Chondrocyte (in vitro differentiated cells): Measurements from ENCODE around the gene CCNF. TPM values are rescaled to one million over a fixed set of nuclear protein-coding genes. Genes with fewer than 3 reads are reported as not detected.
A peak's percentile ranks its signal among the peaks of the same experiment; 100 is the strongest.

Experiments used
- DNase-seq: peaks from one replicate; pipeline ENCODE4 v3.0.0; 2021; ENCODE audit warnings: mixed read lengths, low spot score
- H3K27ac Mint-ChIP-seq: one replicate; pipeline ENCODE4 v1.8.0; 2021; ENCODE audit warnings: mild to moderate bottlenecking, moderate library complexity, mixed read lengths; ENCODE audit not compliant: unreplicated experiment
- H3K27me3 Mint-ChIP-seq: 2 replicates; pipeline ENCODE4 v1.8.0; 2021; ENCODE audit warnings: low read depth, mixed read lengths
- H3K36me3 Mint-ChIP-seq: 2 replicates; pipeline ENCODE4 v1.8.0; 2021; ENCODE audit warnings: low read depth, mixed read lengths
- H3K4me1 Mint-ChIP-seq: 2 replicates; pipeline ENCODE4 v1.8.0; 2021; ENCODE audit warnings: low read depth, mild to moderate bottlenecking, mixed read lengths
- H3K4me3 Mint-ChIP-seq: one replicate; pipeline ENCODE4 v1.8.0; 2021; ENCODE audit warnings: mild to moderate bottlenecking, moderate library complexity, mixed read lengths; ENCODE audit not compliant: unreplicated experiment
- H3K9me3 Mint-ChIP-seq: 2 replicates; pipeline ENCODE4 v1.8.0; 2021; ENCODE audit warnings: low read depth, mixed read lengths
- total RNA-seq: library from RNA; stranded (reverse); gene quantifications from 3 replicates; pipeline ENCODE4 v1.2.1, GENCODE V29; 2021
- TF ChIP-seq, protein P1 (sequence below): fragments of 200-600 bp; sonication (generic); IDR thresholded peaks from 2 replicates; pipeline ENCODE4 v1.5.0; 2021; ENCODE audit warnings: antibody characterized with exemption, mild to moderate bottlenecking, moderate library complexity

Gene CCNF
- total RNA-seq, 1 donor from 2014 or later: 7.6 TPM

DNA sequence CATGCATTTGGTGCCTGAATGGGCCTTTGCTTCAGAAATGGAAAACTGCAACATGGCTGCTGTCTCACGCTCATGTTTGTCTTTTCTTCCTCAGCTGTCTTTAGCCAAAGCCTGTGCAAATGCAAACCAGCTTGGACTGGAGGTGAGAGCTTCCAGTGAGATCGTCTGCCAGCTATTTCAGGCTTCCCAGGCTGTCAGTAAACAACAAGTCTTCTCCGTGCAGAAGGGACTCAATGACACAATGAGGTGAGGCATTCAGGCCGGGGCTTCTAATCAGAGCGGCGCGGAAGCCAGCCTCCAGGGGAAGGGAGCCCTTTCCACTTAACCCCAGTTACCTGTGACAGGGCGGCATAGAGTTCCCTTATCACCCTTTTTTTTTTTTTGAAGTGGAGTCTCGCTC lies 14.3 kb downstream of the CCNF start:
- H3K36me3 Mint-ChIP-seq: peaks cover 19% of the 10 kb centered on the region
- no peak overlapping the region for H3K27ac Mint-ChIP-seq
- DNase-seq: no peak
- H3K4me3 Mint-ChIP-seq: no peak overlapping the region
- H3K27me3 Mint-ChIP-seq: no peaks in the 10 kb centered on the region
- no peaks in the 10 kb centered on the region for H3K9me3 Mint-ChIP-seq
- TF ChIP-seq, protein P1, sequence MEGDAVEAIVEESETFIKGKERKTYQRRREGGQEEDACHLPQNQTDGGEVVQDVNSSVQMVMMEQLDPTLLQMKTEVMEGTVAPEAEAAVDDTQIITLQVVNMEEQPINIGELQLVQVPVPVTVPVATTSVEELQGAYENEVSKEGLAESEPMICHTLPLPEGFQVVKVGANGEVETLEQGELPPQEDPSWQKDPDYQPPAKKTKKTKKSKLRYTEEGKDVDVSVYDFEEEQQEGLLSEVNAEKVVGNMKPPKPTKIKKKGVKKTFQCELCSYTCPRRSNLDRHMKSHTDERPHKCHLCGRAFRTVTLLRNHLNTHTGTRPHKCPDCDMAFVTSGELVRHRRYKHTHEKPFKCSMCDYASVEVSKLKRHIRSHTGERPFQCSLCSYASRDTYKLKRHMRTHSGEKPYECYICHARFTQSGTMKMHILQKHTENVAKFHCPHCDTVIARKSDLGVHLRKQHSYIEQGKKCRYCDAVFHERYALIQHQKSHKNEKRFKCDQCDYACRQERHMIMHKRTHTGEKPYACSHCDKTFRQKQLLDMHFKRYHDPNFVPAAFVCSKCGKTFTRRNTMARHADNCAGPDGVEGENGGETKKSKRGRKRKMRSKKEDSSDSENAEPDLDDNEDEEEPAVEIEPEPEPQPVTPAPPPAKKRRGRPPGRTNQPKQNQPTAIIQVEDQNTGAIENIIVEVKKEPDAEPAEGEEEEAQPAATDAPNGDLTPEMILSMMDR: no peak
- no peaks in the 10 kb centered on the region for H3K4me1 Mint-ChIP-seq

DNA sequence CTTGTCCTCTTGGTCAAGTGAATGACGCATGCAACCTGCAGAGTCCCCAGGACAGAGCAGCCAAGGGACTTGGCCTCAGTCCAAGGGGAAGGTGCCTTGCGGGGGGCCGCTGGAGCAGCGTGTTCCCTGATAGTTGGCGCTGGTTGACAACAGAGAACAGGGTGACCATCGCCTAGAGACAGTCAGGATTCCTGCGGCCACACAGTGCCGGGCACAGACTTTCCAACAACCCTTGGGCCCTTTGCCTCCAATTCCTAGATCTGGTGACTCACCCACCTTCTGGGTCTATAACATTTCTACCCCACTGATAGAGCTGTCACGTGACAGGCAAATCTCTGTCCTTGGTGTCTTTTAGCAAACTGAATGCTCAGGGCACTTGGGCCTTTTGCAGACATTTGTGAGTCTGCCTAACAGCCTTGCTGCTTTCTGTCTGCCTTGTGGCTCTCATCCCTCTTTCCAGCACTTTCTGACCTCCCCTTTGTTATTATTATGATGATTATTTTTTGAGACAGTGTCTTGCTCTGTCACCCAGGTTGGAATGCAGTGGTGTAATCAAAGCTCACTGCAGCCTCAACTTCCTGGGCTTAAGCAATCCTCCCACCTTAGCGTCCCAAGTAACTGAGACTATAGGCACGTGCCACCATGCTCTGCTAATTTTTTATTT lies 18.8 kb downstream of the CCNF start:
- no peak overlapping the region for H3K27ac Mint-ChIP-seq
- TF ChIP-seq, protein P1: no peak
- H3K27me3 Mint-ChIP-seq: no peaks in the 10 kb centered on the region
- H3K9me3 Mint-ChIP-seq: no peaks in the 10 kb centered on the region
- peak; percentile 90 for DNase-seq
- no peak overlapping the region for H3K4me3 Mint-ChIP-seq
- H3K36me3 Mint-ChIP-seq: peaks cover 16% of the 10 kb centered on the region
- no peaks in the 10 kb centered on the region for H3K4me1 Mint-ChIP-seq

GRCh38 chr16:2449118-2449517 lies 19.9 kb downstream of the CCNF start:
- peaks cover 19% of the 10 kb centered on the region for H3K36me3 Mint-ChIP-seq
- H3K4me3 Mint-ChIP-seq: no peak overlapping the region
- no peak overlapping the region for H3K27ac Mint-ChIP-seq
- no peaks in the 10 kb centered on the region for H3K27me3 Mint-ChIP-seq
- DNase-seq: peak; percentile 87
- TF ChIP-seq, protein P1: no peak
- no peaks in the 10 kb centered on the region for H3K9me3 Mint-ChIP-seq
- H3K4me1 Mint-ChIP-seq: no peaks in the 10 kb centered on the region

DNA sequence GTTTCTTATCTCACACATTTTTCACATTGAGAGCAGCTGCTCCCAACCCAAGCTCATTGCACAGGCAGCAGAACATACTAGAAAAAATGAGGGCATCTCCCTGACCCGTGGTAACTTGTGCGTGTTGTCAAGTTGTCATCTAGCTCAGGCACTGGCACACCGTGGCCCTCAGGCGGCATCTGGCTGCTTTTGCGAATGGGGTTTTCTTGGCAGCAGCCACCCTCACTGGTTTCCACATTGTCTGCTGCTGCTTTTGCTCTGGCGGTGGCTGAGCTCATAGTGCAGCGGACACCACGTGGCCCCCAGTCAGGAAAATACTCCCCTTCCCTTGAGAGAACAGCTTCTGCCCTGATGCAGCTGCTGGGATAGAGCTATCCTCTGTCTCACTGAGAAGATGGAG lies 21.3 kb downstream of the CCNF start:
- no peaks in the 10 kb centered on the region for H3K27me3 Mint-ChIP-seq
- TF ChIP-seq, protein P1: no peak
- no peaks in the 10 kb centered on the region for H3K9me3 Mint-ChIP-seq
- peaks cover 13% of the 10 kb centered on the region for H3K36me3 Mint-ChIP-seq
- no peak for DNase-seq
- no peak overlapping the region for H3K27ac Mint-ChIP-seq
- H3K4me1 Mint-ChIP-seq: no peaks in the 10 kb centered on the region
- no peak overlapping the region for H3K4me3 Mint-ChIP-seq

GRCh38 chr16:2450975-2451381 lies 21.7 kb downstream of the CCNF start:
- H3K36me3 Mint-ChIP-seq: peaks cover 13% of the 10 kb centered on the region
- H3K27me3 Mint-ChIP-seq: no peaks in the 10 kb centered on the region
- no peak overlapping the region for H3K4me3 Mint-ChIP-seq
- H3K4me1 Mint-ChIP-seq: no peaks in the 10 kb centered on the region
- peak; percentile 91 for DNase-seq
- H3K9me3 Mint-ChIP-seq: no peaks in the 10 kb centered on the region
- TF ChIP-seq, protein P1: no peak
- no peak overlapping the region for H3K27ac Mint-ChIP-seq
